Measurements from ENCODE around the gene SLC24A3. TPM values are rescaled to one million over a fixed set of nuclear protein-coding genes. Genes with fewer than 3 reads are reported as not detected.

SLC24A3 gene
- total and polyA plus RNA-seq, 2 of the 13 experiments (the other 11 are each of a cell fraction or from before 2014, with no cell fraction given) = not detected

DNA sequence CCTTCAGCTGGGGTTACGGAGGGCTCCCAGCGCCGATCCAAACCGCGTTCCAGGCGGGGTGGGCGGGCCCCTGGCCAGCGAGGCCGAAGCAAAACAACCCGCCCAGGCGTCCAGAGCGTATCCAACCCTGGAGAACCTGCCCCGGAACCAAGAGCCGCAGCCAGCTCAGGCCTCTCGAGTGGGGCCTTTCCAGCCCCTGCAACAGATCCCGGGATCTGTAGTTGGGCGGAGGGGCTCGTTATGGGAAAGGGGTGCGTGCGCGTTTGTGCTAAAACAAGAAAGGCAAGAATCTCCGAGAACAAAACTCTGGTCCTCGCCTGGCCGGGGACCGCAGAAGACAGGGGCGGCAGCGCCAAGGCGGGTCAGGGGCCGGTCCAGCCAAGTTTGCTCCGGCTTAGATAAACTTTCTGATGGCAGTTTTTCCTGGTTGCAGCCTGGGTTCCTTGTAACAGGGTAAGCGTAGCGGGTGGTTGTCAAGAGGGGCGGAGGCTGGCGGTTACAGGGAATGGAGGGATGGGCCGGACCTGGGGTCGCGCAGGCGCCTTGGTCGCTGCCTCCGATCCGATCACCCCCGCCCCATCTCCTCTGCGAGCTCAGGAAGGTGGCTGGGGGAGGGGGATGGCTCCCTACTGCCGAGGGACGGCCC is 545.2 kb downstream of the SLC24A3 start (continued):
- TF ChIP-seq, protein P1, sequence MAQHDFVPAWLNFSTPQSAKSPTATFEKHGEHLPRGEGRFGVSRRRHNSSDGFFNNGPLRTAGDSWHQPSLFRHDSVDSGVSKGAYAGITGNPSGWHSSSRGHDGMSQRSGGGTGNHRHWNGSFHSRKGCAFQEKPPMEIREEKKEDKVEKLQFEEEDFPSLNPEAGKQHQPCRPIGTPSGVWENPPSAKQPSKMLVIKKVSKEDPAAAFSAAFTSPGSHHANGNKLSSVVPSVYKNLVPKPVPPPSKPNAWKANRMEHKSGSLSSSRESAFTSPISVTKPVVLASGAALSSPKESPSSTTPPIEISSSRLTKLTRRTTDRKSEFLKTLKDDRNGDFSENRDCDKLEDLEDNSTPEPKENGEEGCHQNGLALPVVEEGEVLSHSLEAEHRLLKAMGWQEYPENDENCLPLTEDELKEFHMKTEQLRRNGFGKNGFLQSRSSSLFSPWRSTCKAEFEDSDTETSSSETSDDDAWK (CRISPR knock-in tag; IDR thresholded peaks at IDR 0.05) = no peak
- TF ChIP-seq LCORL (IDR thresholded peaks at IDR 0.05) (no peak), LCORL (CRISPR knock-in tag; IDR thresholded peaks at IDR 0.05) (peak; percentile 64; the same call in 1 of the 2 replicates), TSC22D2 (CRISPR knock-in tag; IDR thresholded peaks at IDR 0.05; ENCODE audit: borderline replicate concordance) (0 out of 2 replicates have a peak, but pooled peaks have one; percentile 36), RXRB (CRISPR knock-in tag; IDR thresholded peaks at IDR 0.05; ENCODE audit: borderline replicate concordance) (no peak), RELA (CRISPR knock-in tag; IDR thresholded peaks at IDR 0.05) (no peak), FOXK2 (IDR thresholded peaks at IDR 0.05) (no peak), MAFK (conservative IDR thresholded peaks at IDR 0.05 in 1 of 2, IDR thresholded peaks at IDR 0.05 in 1 of 2; ENCODE audit: low read length in 2 of 2) (no peak), ZNF430 (CRISPR knock-in tag; IDR thresholded peaks at IDR 0.05) (peak; percentile 61; the same call in 1 of the 2 replicates), HDAC2 (CRISPR knock-in tag; IDR thresholded peaks at IDR 0.05) (no peak), NCOA5 (CRISPR knock-in tag; IDR thresholded peaks at IDR 0.05) (no peak)
- TF ChIP-seq, protein P2, sequence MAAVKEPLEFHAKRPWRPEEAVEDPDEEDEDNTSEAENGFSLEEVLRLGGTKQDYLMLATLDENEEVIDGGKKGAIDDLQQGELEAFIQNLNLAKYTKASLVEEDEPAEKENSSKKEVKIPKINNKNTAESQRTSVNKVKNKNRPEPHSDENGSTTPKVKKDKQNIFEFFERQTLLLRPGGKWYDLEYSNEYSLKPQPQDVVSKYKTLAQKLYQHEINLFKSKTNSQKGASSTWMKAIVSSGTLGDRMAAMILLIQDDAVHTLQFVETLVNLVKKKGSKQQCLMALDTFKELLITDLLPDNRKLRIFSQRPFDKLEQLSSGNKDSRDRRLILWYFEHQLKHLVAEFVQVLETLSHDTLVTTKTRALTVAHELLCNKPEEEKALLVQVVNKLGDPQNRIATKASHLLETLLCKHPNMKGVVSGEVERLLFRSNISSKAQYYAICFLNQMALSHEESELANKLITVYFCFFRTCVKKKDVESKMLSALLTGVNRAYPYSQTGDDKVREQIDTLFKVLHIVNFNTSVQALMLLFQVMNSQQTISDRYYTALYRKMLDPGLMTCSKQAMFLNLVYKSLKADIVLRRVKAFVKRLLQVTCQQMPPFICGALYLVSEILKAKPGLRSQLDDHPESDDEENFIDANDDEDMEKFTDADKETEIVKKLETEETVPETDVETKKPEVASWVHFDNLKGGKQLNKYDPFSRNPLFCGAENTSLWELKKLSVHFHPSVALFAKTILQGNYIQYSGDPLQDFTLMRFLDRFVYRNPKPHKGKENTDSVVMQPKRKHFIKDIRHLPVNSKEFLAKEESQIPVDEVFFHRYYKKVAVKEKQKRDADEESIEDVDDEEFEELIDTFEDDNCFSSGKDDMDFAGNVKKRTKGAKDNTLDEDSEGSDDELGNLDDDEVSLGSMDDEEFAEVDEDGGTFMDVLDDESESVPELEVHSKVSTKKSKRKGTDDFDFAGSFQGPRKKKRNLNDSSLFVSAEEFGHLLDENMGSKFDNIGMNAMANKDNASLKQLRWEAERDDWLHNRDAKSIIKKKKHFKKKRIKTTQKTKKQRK (IDR thresholded peaks at IDR 0.05; ENCODE audit: low read length) = no peak
- TF ChIP-seq, protein P3, sequence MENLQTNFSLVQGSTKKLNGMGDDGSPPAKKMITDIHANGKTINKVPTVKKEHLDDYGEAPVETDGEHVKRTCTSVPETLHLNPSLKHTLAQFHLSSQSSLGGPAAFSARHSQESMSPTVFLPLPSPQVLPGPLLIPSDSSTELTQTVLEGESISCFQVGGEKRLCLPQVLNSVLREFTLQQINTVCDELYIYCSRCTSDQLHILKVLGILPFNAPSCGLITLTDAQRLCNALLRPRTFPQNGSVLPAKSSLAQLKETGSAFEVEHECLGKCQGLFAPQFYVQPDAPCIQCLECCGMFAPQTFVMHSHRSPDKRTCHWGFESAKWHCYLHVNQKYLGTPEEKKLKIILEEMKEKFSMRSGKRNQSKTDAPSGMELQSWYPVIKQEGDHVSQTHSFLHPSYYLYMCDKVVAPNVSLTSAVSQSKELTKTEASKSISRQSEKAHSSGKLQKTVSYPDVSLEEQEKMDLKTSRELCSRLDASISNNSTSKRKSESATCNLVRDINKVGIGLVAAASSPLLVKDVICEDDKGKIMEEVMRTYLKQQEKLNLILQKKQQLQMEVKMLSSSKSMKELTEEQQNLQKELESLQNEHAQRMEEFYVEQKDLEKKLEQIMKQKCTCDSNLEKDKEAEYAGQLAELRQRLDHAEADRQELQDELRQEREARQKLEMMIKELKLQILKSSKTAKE (CRISPR knock-in tag; IDR thresholded peaks at IDR 0.05; ENCODE audit: borderline replicate concordance) = no peak
- TF ChIP-seq, protein P4, sequence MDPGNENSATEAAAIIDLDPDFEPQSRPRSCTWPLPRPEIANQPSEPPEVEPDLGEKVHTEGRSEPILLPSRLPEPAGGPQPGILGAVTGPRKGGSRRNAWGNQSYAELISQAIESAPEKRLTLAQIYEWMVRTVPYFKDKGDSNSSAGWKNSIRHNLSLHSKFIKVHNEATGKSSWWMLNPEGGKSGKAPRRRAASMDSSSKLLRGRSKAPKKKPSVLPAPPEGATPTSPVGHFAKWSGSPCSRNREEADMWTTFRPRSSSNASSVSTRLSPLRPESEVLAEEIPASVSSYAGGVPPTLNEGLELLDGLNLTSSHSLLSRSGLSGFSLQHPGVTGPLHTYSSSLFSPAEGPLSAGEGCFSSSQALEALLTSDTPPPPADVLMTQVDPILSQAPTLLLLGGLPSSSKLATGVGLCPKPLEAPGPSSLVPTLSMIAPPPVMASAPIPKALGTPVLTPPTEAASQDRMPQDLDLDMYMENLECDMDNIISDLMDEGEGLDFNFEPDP (CRISPR knock-in tag; conservative IDR thresholded peaks at IDR 0.05) = no peak
- TF ChIP-seq, protein P5, sequence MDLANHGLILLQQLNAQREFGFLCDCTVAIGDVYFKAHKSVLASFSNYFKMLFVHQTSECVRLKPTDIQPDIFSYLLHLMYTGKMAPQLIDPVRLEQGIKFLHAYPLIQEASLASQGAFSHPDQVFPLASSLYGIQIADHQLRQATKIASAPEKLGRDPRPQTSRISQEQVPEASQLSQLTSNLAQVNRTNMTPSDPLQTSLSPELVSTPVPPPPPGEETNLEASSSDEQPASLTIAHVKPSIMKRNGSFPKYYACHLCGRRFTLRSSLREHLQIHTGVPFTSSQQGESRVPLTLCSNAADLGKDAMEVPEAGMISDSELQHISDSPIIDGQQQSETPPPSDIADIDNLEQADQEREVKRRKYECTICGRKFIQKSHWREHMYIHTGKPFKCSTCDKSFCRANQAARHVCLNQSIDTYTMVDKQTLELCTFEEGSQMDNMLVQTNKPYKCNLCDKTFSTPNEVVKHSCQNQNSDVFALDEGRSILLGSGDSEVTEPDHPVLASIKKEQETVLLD (CRISPR knock-in tag; IDR thresholded peaks at IDR 0.05; ENCODE audit: low read depth) = no peak
- TF ChIP-seq, protein P6, sequence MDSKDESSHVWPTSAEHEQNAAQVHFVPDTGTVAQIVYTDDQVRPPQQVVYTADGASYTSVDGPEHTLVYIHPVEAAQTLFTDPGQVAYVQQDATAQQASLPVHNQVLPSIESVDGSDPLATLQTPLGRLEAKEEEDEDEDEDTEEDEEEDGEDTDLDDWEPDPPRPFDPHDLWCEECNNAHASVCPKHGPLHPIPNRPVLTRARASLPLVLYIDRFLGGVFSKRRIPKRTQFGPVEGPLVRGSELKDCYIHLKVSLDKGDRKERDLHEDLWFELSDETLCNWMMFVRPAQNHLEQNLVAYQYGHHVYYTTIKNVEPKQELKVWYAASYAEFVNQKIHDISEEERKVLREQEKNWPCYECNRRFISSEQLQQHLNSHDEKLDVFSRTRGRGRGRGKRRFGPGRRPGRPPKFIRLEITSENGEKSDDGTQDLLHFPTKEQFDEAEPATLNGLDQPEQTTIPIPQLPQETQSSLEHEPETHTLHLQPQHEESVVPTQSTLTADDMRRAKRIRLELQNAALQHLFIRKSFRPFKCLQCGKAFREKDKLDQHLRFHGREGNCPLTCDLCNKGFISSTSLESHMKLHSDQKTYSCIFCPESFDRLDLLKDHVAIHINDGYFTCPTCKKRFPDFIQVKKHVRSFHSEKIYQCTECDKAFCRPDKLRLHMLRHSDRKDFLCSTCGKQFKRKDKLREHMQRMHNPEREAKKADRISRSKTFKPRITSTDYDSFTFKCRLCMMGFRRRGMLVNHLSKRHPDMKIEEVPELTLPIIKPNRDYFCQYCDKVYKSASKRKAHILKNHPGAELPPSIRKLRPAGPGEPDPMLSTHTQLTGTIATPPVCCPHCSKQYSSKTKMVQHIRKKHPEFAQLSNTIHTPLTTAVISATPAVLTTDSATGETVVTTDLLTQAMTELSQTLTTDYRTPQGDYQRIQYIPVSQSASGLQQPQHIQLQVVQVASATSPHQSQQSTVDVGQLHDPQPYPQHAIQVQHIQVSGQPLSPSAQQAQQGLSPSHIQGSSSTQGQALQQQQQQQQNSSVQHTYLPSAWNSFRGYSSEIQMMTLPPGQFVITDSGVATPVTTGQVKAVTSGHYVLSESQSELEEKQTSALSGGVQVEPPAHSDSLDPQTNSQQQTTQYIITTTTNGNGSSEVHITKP (CRISPR knock-in tag; IDR thresholded peaks at IDR 0.05; ENCODE audit: low read depth) = no peak
